Endothelial cell of umbilical vein (primary cell): ENCODE results near the gene LSG1.

Experiments used
- TF ChIP-seq, protein P1 (sequence below), 2 donors: IDR thresholded peaks; 1 replicate in 1 of 2; 2 replicates in 1 of 2; pipeline ENCODE4 v1.5.1; 2011; ENCODE audit warnings: low read length in 2 of 2, mild to moderate bottlenecking in 2 of 2, moderate library complexity in 2 of 2, control low read depth in 1 of 2, inconsistent platforms in 1 of 2, low read depth in 1 of 2; ENCODE audit not compliant: insufficient read depth in 1 of 2; ENCODE audit errors: extremely low read depth in 1 of 2
- TF ChIP-seq, protein P2 (sequence below): IDR thresholded peaks from 2 replicates; pipeline ENCODE4 v1.6.1; 2011; ENCODE audit not compliant: insufficient read depth, insufficient read length

DNA sequence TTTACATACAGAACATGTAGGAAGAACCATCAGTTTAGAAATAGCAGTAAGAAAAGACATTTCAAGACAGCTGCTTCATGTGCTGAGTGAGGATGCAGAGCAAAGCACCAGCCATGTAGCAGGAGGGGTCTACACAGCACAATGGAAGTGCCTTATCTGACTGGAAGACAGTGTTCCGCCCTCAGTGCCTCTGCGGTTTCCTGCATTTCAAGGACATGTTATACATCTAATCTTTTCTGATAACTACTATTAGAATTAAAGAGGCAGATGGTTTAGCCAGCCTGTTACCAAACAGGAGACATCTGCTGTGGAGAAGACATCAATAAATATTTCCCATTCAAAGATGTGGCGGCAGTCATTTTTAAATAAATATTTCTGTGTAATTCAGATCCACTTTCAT lies 10.6 kb downstream of the LSG1 start:
- TF ChIP-seq, protein P1, sequence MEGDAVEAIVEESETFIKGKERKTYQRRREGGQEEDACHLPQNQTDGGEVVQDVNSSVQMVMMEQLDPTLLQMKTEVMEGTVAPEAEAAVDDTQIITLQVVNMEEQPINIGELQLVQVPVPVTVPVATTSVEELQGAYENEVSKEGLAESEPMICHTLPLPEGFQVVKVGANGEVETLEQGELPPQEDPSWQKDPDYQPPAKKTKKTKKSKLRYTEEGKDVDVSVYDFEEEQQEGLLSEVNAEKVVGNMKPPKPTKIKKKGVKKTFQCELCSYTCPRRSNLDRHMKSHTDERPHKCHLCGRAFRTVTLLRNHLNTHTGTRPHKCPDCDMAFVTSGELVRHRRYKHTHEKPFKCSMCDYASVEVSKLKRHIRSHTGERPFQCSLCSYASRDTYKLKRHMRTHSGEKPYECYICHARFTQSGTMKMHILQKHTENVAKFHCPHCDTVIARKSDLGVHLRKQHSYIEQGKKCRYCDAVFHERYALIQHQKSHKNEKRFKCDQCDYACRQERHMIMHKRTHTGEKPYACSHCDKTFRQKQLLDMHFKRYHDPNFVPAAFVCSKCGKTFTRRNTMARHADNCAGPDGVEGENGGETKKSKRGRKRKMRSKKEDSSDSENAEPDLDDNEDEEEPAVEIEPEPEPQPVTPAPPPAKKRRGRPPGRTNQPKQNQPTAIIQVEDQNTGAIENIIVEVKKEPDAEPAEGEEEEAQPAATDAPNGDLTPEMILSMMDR (IDR thresholded peaks at IDR 0.05; ENCODE audit: extremely low read depth in 1 of 2, insufficient read depth in 1 of 2, low read depth in 1 of 2, low read length in 2 of 2), result no peak
- TF ChIP-seq, protein P2, sequence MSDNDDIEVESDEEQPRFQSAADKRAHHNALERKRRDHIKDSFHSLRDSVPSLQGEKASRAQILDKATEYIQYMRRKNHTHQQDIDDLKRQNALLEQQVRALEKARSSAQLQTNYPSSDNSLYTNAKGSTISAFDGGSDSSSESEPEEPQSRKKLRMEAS, result no peak
